ENCODE measurements around the gene KCNMA1.
"Not testable (repeated sequence)": the region's sequence is repeated elsewhere in the genome, so short reads cannot be mapped to it uniquely, and the experiment has no call there.

KCNMA1 gene

DNA sequence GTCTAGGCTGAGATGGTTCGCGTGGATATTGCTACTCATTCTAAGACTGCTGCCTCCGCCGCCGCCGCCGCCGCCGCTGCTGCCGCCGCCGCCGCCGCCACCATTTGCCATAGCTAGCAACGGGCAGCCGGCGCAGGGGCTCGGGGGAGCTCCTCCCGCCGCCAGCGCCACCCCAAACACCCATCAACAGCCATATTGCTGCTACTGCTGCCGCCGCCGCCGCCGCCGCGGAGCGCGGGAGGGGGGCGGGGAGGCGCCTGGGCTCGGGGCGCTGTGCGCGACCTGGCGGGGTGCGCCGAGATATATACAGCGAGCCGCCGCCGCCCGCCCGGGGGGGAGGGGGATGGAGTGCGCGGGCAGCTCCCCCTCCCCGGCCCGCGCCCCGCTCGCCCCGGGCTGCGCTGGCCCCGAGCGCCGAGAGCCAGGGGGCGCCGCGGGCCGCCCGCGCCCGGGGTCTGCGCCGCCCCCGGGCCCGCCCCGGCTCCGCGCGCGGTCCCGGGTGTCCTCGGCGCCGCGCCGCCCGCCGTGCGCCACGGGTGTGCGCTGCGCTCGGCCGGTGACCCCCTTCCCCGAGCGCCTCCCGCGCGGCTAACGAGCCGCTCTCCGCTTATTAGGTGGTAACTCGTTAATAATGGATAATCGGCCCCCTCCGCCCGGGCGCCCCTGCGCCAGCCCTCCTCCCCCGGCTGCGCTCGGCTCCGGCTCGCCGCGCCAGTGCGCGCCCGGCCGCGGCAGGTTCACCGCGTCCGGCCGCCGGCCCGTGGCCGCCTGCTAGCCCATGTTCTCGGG lies at the start of gene KCNMA1:
KCNMA1 (minus strand) TSS at position 277 of the 789 bp plus-strand sequence.
- no peak for TF ChIP-seq CTCF (IDR thresholded peaks at IDR 0.05; ENCODE audit: control insufficient read depth, extremely low read depth, insufficient read depth)
- DNase-seq (ENCODE audit: low read depth): no peak
- peak within 1 kb of the TSS; percentile 73 for H3K4me3 ChIP-seq (ENCODE audit: low read depth, low read length)

- no peak for TF ChIP-seq CTCF (IDR thresholded peaks at IDR 0.05; ENCODE audit: control insufficient read depth, extremely low read depth, insufficient read depth)
- no peak overlapping the region for H3K4me3 ChIP-seq (ENCODE audit: low read depth, low read length)
- DNase-seq (ENCODE audit: low read depth): no peak
Observed at GRCh38 chr10:77686650-77687417, 49.2 kb upstream of the KCNMA1 start.

- no peak overlapping the region for H3K4me3 ChIP-seq (ENCODE audit: low read depth, low read length)
- no peak for TF ChIP-seq CTCF (IDR thresholded peaks at IDR 0.05; ENCODE audit: control insufficient read depth, extremely low read depth, insufficient read depth)
- DNase-seq (ENCODE audit: low read depth): no peak
Observed at GRCh38 chr10:77686096-77686495, 48.5 kb upstream of the KCNMA1 start.

GRCh38 chr10:77685432-77685831 lies 47.8 kb upstream of the KCNMA1 start:
- no peak for DNase-seq (ENCODE audit: low read depth)
- TF ChIP-seq CTCF (IDR thresholded peaks at IDR 0.05; ENCODE audit: control insufficient read depth, extremely low read depth, insufficient read depth): no peak

GRCh38 chr10:77683088-77683432 lies 45.5 kb upstream of the KCNMA1 start:
- not testable (repeated sequence) for H3K4me3 ChIP-seq (ENCODE audit: low read depth, low read length); DNase-seq (ENCODE audit: low read depth)

More at GRCh38 chr10:77685432-77685831, 47.8 kb upstream of the KCNMA1 start:
- no peak overlapping the region for H3K4me3 ChIP-seq (ENCODE audit: low read depth, low read length)

- no peak for DNase-seq (ENCODE audit: low read depth)
- TF ChIP-seq CTCF (IDR thresholded peaks at IDR 0.05; ENCODE audit: control insufficient read depth, extremely low read depth, insufficient read depth): no peak
Observed at GRCh38 chr10:77682393-77683087, 44.9 kb upstream of the KCNMA1 start.

DNA sequence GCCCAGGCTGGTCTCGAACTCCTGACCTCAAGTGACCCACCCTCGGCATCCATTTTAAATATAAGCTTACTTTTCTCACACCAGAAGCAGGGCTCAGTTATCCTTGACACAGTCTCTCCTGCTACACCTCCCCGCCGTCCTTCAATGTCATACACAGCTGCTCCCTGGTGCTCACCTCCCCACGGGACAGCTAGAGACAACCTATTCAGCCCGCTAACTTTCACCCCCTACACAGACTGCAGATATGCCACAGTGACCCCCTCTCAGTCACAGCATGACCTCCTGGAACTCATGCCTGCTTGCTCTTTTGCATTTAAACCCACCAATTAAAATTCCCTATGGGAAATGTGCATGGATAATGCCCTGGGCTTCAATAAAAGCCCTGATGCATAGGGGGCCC lies 44.2 kb upstream of the KCNMA1 start:
- TF ChIP-seq CTCF (IDR thresholded peaks at IDR 0.05; ENCODE audit: control insufficient read depth, extremely low read depth, insufficient read depth): no peak
- DNase-seq (ENCODE audit: low read depth): no peak

More at GRCh38 chr10:77682393-77683087, 44.9 kb upstream of the KCNMA1 start:
- no peak overlapping the region for H3K4me3 ChIP-seq (ENCODE audit: low read depth, low read length)

More for the DNA sequence above, 44.2 kb upstream of the KCNMA1 start:
- H3K4me3 ChIP-seq (ENCODE audit: low read depth, low read length): no peak overlapping the region

Measured in LNCaP clone FGC (cell line).